H9 (cell line): Measurements from ENCODE around the gene COTL1. TPM values are rescaled to one million over a fixed set of nuclear protein-coding genes. Genes with fewer than 3 reads are reported as not detected.

Source experiments
- DNase-seq: peaks from one replicate; pipeline ENCODE4 v3.0.0-alpha.2; 2017
- H2AFZ ChIP-seq: one replicate; pipeline ENCODE4 v1.6.1; 2013; ENCODE audit warnings: mild to moderate bottlenecking, low read length, control low read depth, moderate library complexity
- H2AK5ac ChIP-seq: 2 replicates; pipeline ENCODE4 v1.6.1; 2013; ENCODE audit warnings: low read length, control low read depth, mixed read lengths; ENCODE audit not compliant: insufficient read length
- H2BK120ac ChIP-seq: one replicate; pipeline ENCODE4 v1.6.1; 2013; ENCODE audit warnings: low read depth, mild to moderate bottlenecking, low read length, control low read depth, inconsistent platforms; ENCODE audit not compliant: poor library complexity, severe bottlenecking
- H2BK12ac ChIP-seq: 2 replicates; pipeline ENCODE4 v1.6.1; 2013; ENCODE audit warnings: low read length, control low read depth, mixed read lengths, low read depth; ENCODE audit not compliant: insufficient read length
- H2BK15ac ChIP-seq: 2 replicates; pipeline ENCODE4 v1.6.1; 2013; ENCODE audit warnings: low read depth, low read length, control low read depth
- H2BK20ac ChIP-seq: one replicate; pipeline ENCODE4 v1.6.1; 2013; ENCODE audit warnings: low read depth, mild to moderate bottlenecking, low read length, control low read depth, inconsistent platforms; ENCODE audit not compliant: poor library complexity, severe bottlenecking
- H2BK5ac ChIP-seq: 2 replicates; pipeline ENCODE4 v1.6.1; 2013; ENCODE audit warnings: low read length, control low read depth, mixed read lengths; ENCODE audit not compliant: insufficient read length
- H3K14ac ChIP-seq: 2 replicates; pipeline ENCODE4 v1.6.1; 2013; ENCODE audit warnings: low read length, control low read depth; ENCODE audit not compliant: insufficient read depth
- H3K18ac ChIP-seq: 2 replicates; pipeline ENCODE4 v1.6.1; 2013; ENCODE audit warnings: low read depth, mild to moderate bottlenecking, mixed read lengths, low read length, control low read depth; ENCODE audit not compliant: insufficient read length
- H3K23ac ChIP-seq: 2 replicates; pipeline ENCODE4 v1.6.1; 2013; ENCODE audit warnings: low read length, control low read depth, mixed read lengths, low read depth; ENCODE audit not compliant: insufficient read length
- H3K23me2 ChIP-seq: 2 replicates; pipeline ENCODE4 v1.6.1; 2013; ENCODE audit warnings: low read depth, mild to moderate bottlenecking, mixed read lengths, low read length, control low read depth; ENCODE audit not compliant: insufficient read length, poor library complexity, severe bottlenecking
- H3K27ac ChIP-seq: 2 replicates; pipeline ENCODE4 v1.5.1; 2013; ENCODE audit warnings: low read length, control low read depth, mixed read lengths, low read depth; ENCODE audit not compliant: insufficient read length
- H3K27me3 ChIP-seq: 2 replicates; pipeline ENCODE4 v1.6.1; 2013; ENCODE audit warnings: low read length, control low read depth, inconsistent platforms; ENCODE audit not compliant: insufficient read depth
- H3K4ac ChIP-seq: 2 replicates; pipeline ENCODE4 v1.6.1; 2013; ENCODE audit warnings: low read depth, mild to moderate bottlenecking, control low read depth, inconsistent platforms, low read length, moderate library complexity
- H3K4me1 ChIP-seq: 2 replicates; pipeline ENCODE4 v1.6.1; 2013; ENCODE audit warnings: low read length, control low read depth, inconsistent platforms; ENCODE audit not compliant: insufficient read depth
- H3K4me2 ChIP-seq: 2 replicates; pipeline ENCODE4 v1.6.1; 2013; ENCODE audit warnings: low read length, control low read depth, mixed read lengths; ENCODE audit not compliant: insufficient read length, insufficient read depth
- H3K56ac ChIP-seq: 2 replicates; pipeline ENCODE4 v1.6.1; 2013; ENCODE audit warnings: low read depth, mild to moderate bottlenecking, mixed read lengths, low read length, control low read depth; ENCODE audit not compliant: insufficient read length
- H3K79me1 ChIP-seq: 2 replicates; pipeline ENCODE4 v1.6.1; 2013; ENCODE audit warnings: low read depth, mild to moderate bottlenecking, moderate library complexity, low read length, control low read depth, inconsistent platforms; ENCODE audit not compliant: insufficient read depth, poor library complexity, severe bottlenecking
- H3K79me2 ChIP-seq: 2 replicates; pipeline ENCODE4 v1.6.1; 2013; ENCODE audit warnings: low read length, control low read depth, inconsistent platforms; ENCODE audit not compliant: insufficient read depth
- H3K9ac ChIP-seq: 2 replicates; pipeline ENCODE4 v1.6.1; 2013; ENCODE audit warnings: low read length, control low read depth, mixed read lengths; ENCODE audit not compliant: insufficient read length; ENCODE audit errors: extremely low read depth
- H3K9me3 ChIP-seq: one replicate; pipeline ENCODE4 v1.6.1; 2013; ENCODE audit warnings: low read depth, low read length, inconsistent platforms; ENCODE audit not compliant: control insufficient read depth
- H3T11ph ChIP-seq: one replicate; pipeline ENCODE4 v1.6.1; 2013; ENCODE audit warnings: mild to moderate bottlenecking, low read length, control low read depth, inconsistent platforms
- H4K20me1 ChIP-seq: one replicate; pipeline ENCODE4 v1.6.1; 2013; ENCODE audit not compliant: control insufficient read depth, insufficient read length, insufficient read depth
- H4K5ac ChIP-seq: 2 replicates; pipeline ENCODE4 v1.6.1; 2013; ENCODE audit warnings: low read depth, mild to moderate bottlenecking, mixed read lengths, low read length, control low read depth; ENCODE audit not compliant: insufficient read length
- H4K8ac ChIP-seq: replicated peaks from 2 replicates; pipeline ENCODE4 v1.6.1; 2013; ENCODE audit warnings: low read length, control low read depth, mixed read lengths, low read depth; ENCODE audit not compliant: insufficient read length
- H4K91ac ChIP-seq: 2 replicates; pipeline ENCODE4 v1.6.1; 2013; ENCODE audit warnings: low read depth, mild to moderate bottlenecking, moderate library complexity, mixed read lengths, low read length, control low read depth; ENCODE audit not compliant: insufficient read length
- H3K27ac Mint-ChIP-seq, 3 experiments: 2 replicates in 2 of 3; 3 replicates in 1 of 3; pipeline ENCODE4 v1.8.0; 2020 to 2021; ENCODE audit warnings: mixed read lengths in 3 of 3, mild to moderate bottlenecking in 1 of 3, moderate library complexity in 1 of 3
- H3K27me3 Mint-ChIP-seq: 2 replicates; pipeline ENCODE4 v1.8.0; 2021; ENCODE audit warnings: low read depth, mild to moderate bottlenecking, moderate library complexity, mixed read lengths
- H3K36me3 Mint-ChIP-seq, 3 experiments: 2 replicates in 2 of 3; 3 replicates in 1 of 3; pipeline ENCODE4 v1.8.0; 2020 to 2021; ENCODE audit warnings: low read depth in 3 of 3, mixed read lengths in 3 of 3; ENCODE audit not compliant: insufficient read depth in 1 of 3
- H3K4me1 Mint-ChIP-seq, 2 experiments: 2 replicates each; pipeline ENCODE4 v1.8.0; 2020; ENCODE audit warnings: mixed read lengths in 2 of 2
- H3K4me3 Mint-ChIP-seq, 2 experiments: 2 replicates in 1 of 2; 3 replicates in 1 of 2; pipeline ENCODE4 v1.8.0; 2020 to 2021; ENCODE audit warnings: mild to moderate bottlenecking in 2 of 2, mixed read lengths in 2 of 2, moderate library complexity in 1 of 2
- H3K9me3 Mint-ChIP-seq, 2 experiments: 2 replicates in 1 of 2; 3 replicates in 1 of 2; pipeline ENCODE4 v1.8.0; 2020; ENCODE audit warnings: mild to moderate bottlenecking in 2 of 2, mixed read lengths in 2 of 2, moderate library complexity in 1 of 2
- CTCF ChIP-seq: fragments of 200-600 bp; sonication (generic); conservative IDR thresholded peaks from 3 replicates; pipeline ENCODE4 v1.8.0; 2021; ENCODE audit warnings: antibody characterized with exemption, mild to moderate bottlenecking
- WGBS: extraction: QIAGEN DNeasy Blood & Tissue Kit; methylation state at CpG from one replicate; pipeline ENCODE4 v1.1.7; 2013; ENCODE audit warnings: missing lambda C conversion rate, low lambda C conversion rate, mixed read lengths; ENCODE audit not compliant: insufficient read length; ENCODE audit errors: extremely low coverage; 5-methylcytosine and 5-hydroxymethylcytosine counted together
- total RNA-seq: library from RNA; stranded (reverse); gene quantifications from 2 replicates; pipeline ENCODE4 v1.2.1, GENCODE V29; 2021

Gene COTL1
- total RNA-seq, 1 experiment from 2014 or later, result 81.4 TPM

- H3K4ac ChIP-seq, result no peak overlapping the region
- H2BK15ac ChIP-seq, result no peak overlapping the region
- no peak overlapping the region for H2AFZ ChIP-seq
- TF ChIP-seq CTCF, result no peak
- H2BK5ac ChIP-seq, result no peak overlapping the region
- no peak overlapping the region for H4K8ac ChIP-seq
- Mint-ChIP-seq H3K9me3 (peaks cover 5 to 7% of the 10 kb centered on the region in 2 experiments; a peak in 3 of 5 replicates), H3K4me3 (no peak overlapping the region), H3K4me1 (peaks cover 20 to 27% of the 10 kb centered on the region in 2 experiments), H3K27me3 (no peaks in the 10 kb centered on the region; the same call in 1 of the 2 replicates), H3K36me3 (peaks cover 14 to 25% (median 16%) of the 10 kb centered on the region in 3 experiments), H3K27ac (peak overlapping the region in 1 of 3 experiments; percentile 80; a peak in 1 of 7 replicates)
- no peak overlapping the region for H3K14ac ChIP-seq
- H3K27ac ChIP-seq, result no peak overlapping the region
- no peaks in the 10 kb centered on the region for H3K27me3 ChIP-seq
- H2BK12ac ChIP-seq, result no peak overlapping the region
- H3K9me3 ChIP-seq, result no peaks in the 10 kb centered on the region
- H3K56ac ChIP-seq, result no peak overlapping the region
- no peak overlapping the region for H4K5ac ChIP-seq
- no peak for DNase-seq
- H2BK20ac ChIP-seq, result no peak overlapping the region
- H3K18ac ChIP-seq, result no peak overlapping the region
- no peaks in the 10 kb centered on the region for H4K20me1 ChIP-seq
- no peak overlapping the region for H4K91ac ChIP-seq
- no peak overlapping the region for H3K23ac ChIP-seq
- H2AK5ac ChIP-seq, result no peak overlapping the region
- 0 out of 2 replicates have a peak, but pooled peaks cover 4% of the 10 kb centered on the region for H3K4me1 ChIP-seq
- no peak overlapping the region for H3K4me2 ChIP-seq
- H3K9ac ChIP-seq, result no peak overlapping the region
- H2BK120ac ChIP-seq, result no peak overlapping the region
- no peaks in the 10 kb centered on the region for H3K23me2 ChIP-seq
- H3T11ph ChIP-seq, result no peak overlapping the region
- H3K79me1 ChIP-seq, result peaks cover 6% of the 10 kb centered on the region
- peaks cover 3% of the 10 kb centered on the region; the same call in 1 of the 2 replicates for H3K79me2 ChIP-seq
- no CpG with 5 or more reads among the region's 14 CpGs for WGBS
These were observed 11.6 kb downstream of the COTL1 start for GRCh38 chr16:84606081-84606875.
